Gastrocnemius medialis (tissue), 4 donors: ENCODE data around the gene FBXL7.

Source experiments
- POLR2A ChIP-seq, 2 donors: fragments of 450-650 bp; IDR thresholded peaks; one replicate each; pipeline ENCODE4 v1.6.1; 2017; ENCODE audit warnings: antibody characterized with exemption in 2 of 2, mild to moderate bottlenecking in 2 of 2, moderate library complexity in 2 of 2
- TF ChIP-seq, protein P1 (sequence below), 5 experiments: fragments of 450-650 bp in 3 of 5; fragments of 200-600 bp in 2 of 5; sonication (generic) in 2 of 5; IDR thresholded peaks in 4 of 5; conservative IDR thresholded peaks in 1 of 5; 1 replicate in 4 of 5; 2 replicates in 1 of 5; pipeline ENCODE4 v1.5.1; 2016 to 2019; ENCODE audit warnings: antibody characterized with exemption in 5 of 5, mild to moderate bottlenecking in 3 of 5, moderate library complexity in 3 of 5

- TF ChIP-seq, protein P1, sequence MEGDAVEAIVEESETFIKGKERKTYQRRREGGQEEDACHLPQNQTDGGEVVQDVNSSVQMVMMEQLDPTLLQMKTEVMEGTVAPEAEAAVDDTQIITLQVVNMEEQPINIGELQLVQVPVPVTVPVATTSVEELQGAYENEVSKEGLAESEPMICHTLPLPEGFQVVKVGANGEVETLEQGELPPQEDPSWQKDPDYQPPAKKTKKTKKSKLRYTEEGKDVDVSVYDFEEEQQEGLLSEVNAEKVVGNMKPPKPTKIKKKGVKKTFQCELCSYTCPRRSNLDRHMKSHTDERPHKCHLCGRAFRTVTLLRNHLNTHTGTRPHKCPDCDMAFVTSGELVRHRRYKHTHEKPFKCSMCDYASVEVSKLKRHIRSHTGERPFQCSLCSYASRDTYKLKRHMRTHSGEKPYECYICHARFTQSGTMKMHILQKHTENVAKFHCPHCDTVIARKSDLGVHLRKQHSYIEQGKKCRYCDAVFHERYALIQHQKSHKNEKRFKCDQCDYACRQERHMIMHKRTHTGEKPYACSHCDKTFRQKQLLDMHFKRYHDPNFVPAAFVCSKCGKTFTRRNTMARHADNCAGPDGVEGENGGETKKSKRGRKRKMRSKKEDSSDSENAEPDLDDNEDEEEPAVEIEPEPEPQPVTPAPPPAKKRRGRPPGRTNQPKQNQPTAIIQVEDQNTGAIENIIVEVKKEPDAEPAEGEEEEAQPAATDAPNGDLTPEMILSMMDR (IDR thresholded peaks at IDR 0.05 in 4 of 5, conservative IDR thresholded peaks at IDR 0.05 in 1 of 5), result no peak
- TF ChIP-seq POLR2A (IDR thresholded peaks at IDR 0.05), result no peak
Measured at GRCh38 chr5:15538516-15538915, 38.5 kb downstream of the FBXL7 start.
